T-helper 9 cell (primary cell): ENCODE data around the gene C12orf76.

Source experiments
- DNase-seq: peaks from one replicate; pipeline ENCODE4 v3.0.0-alpha.2; 2020

Gene C12orf76

GRCh38 chr12:109994401-109995175 is 53.7 kb downstream of the C12orf76 start:
- DNase-seq, result no peak

DNA sequence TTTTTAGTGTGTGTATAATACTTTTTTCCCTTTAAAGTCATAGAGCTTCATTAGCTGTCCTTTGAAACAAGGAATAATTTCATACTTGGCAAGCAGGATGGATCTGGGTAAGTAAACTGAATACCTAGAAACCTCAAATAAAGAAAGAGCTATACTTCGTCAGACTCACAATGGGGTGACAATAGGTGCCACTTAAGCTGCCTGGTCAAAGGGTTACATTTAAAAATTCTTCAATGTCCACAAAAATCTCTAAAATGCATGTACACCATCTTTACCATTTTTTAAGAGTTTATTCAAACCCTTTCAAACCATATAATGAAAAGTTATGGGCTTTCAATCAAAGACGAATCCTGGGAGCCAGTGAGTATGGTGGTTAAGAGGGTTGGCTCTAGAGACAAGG is 55.2 kb downstream of the C12orf76 start:
- DNase-seq, result no peak

DNA sequence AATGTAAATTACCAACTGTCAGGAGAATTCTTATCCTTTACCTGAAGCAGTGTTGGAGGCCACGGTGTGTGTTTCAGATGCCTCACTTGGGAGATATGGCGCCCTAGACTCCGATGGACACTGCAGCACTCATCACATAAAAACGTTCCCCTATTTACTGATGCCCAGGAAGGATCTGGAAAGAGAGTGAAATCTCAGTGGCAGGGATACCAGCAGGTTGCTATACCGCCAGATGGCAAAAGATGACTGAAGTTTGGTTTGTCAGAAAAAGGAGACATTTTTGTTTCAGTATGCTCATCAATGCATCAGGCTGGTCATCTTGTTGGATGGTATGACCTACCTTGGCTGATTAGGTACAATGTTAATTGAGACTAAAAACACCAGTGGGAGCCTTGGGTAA is 56.7 kb downstream of the C12orf76 start:
- no peak for DNase-seq
